ENCODE measurements around the gene QARS1. TPM values are rescaled to one million over a fixed set of nuclear protein-coding genes. Genes with fewer than 3 reads are reported as not detected.

The QARS1 gene
- total and polyA plus RNA-seq, 2 donors from 2014 or later: 209 to 231 TPM

- H3K4me1 ChIP-seq (ENCODE audit: control insufficient read depth in 2 of 3, insufficient read depth in 2 of 3, low read depth in 1 of 3, low read length in 3 of 3): no peaks in the 10 kb centered on the region
- H3K27ac ChIP-seq (ENCODE audit: low read depth in 2 of 2, low read length in 2 of 2): no peak overlapping the region
- no peak for TF ChIP-seq CTCF (IDR thresholded peaks at IDR 0.05; ENCODE audit: borderline replicate concordance, extremely low read depth, insufficient read depth)
- DNase-seq: no peak
- intact Hi-C loops (cut with DNase I): no loop called here
- H3K36me3 ChIP-seq (ENCODE audit: control insufficient read depth in 2 of 3, insufficient read depth in 3 of 3, low read length in 3 of 3): peaks cover 0 to 11% (median 10%) of the 10 kb centered on the region in 3 donors
- H3K9ac ChIP-seq (ENCODE audit: low read length in 3 of 3): no peak overlapping the region
- peak; percentile 87 for FAIRE-seq
- H3K9me3 ChIP-seq (ENCODE audit: control insufficient read depth in 2 of 3, insufficient read depth in 1 of 3, low read length in 3 of 3): no peaks in the 10 kb centered on the region
- H3K4me3 ChIP-seq (ENCODE audit: low read length in 3 of 3): no peak overlapping the region
- no peaks in the 10 kb centered on the region for H3K27me3 ChIP-seq (ENCODE audit: control insufficient read depth, insufficient read depth, low read length)
Measured at GRCh38 chr3:49079270-49079669, 25.3 kb downstream of the QARS1 start.

- Histone ChIP-seq H3K27ac (ENCODE audit: low read depth in 2 of 2, low read length in 2 of 2) (no peak overlapping the region), H3K4me3 (ENCODE audit: low read length in 3 of 3) (no peak overlapping the region), H3K9me3 (ENCODE audit: control insufficient read depth in 2 of 3, insufficient read depth in 1 of 3, low read length in 3 of 3) (no peaks in the 10 kb centered on the region), H3K4me1 (ENCODE audit: control insufficient read depth in 2 of 3, insufficient read depth in 2 of 3, low read depth in 1 of 3, low read length in 3 of 3) (no peaks in the 10 kb centered on the region), H3K36me3 (ENCODE audit: control insufficient read depth in 2 of 3, insufficient read depth in 3 of 3, low read length in 3 of 3) (peaks cover 0 to 27% (median 11%) of the 10 kb centered on the region in 3 donors), H3K27me3 (ENCODE audit: control insufficient read depth, insufficient read depth, low read length) (no peaks in the 10 kb centered on the region), H3K9ac (ENCODE audit: low read length in 3 of 3) (no peak overlapping the region)
- TF ChIP-seq CTCF (IDR thresholded peaks at IDR 0.05; ENCODE audit: borderline replicate concordance, extremely low read depth, insufficient read depth): no peak
- DNase-seq: no peak
- no peak for FAIRE-seq
- intact Hi-C loops (cut with DNase I): no loop called here
Measured at GRCh38 chr3:49076646-49077045, 27.9 kb downstream of the QARS1 start.

- intact Hi-C loops (cut with DNase I): no loop called here
- H3K27me3 ChIP-seq (ENCODE audit: control insufficient read depth, insufficient read depth, low read length): no peaks in the 10 kb centered on the region
- peaks cover 2 to 27% (median 15%) of the 10 kb centered on the region in 3 donors for H3K36me3 ChIP-seq (ENCODE audit: control insufficient read depth in 2 of 3, insufficient read depth in 3 of 3, low read length in 3 of 3)
- no peaks in the 10 kb centered on the region for H3K4me1 ChIP-seq (ENCODE audit: control insufficient read depth in 2 of 3, insufficient read depth in 2 of 3, low read depth in 1 of 3, low read length in 3 of 3)
- DNase-seq: no peak
- no peak overlapping the region for H3K4me3 ChIP-seq (ENCODE audit: low read length in 3 of 3)
- H3K9me3 ChIP-seq (ENCODE audit: control insufficient read depth in 2 of 3, insufficient read depth in 1 of 3, low read length in 3 of 3): no peaks in the 10 kb centered on the region
- FAIRE-seq: no peak
- H3K27ac ChIP-seq (ENCODE audit: low read depth in 2 of 2, low read length in 2 of 2): no peak overlapping the region
- no peak overlapping the region for H3K9ac ChIP-seq (ENCODE audit: low read length in 3 of 3)
- no peak for TF ChIP-seq CTCF (IDR thresholded peaks at IDR 0.05; ENCODE audit: borderline replicate concordance, extremely low read depth, insufficient read depth)
Measured at GRCh38 chr3:49076116-49076515, 28.4 kb downstream of the QARS1 start.

GRCh38 chr3:49058011-49058410, 46.5 kb downstream of the QARS1 start:
- H3K9me3 ChIP-seq (ENCODE audit: control insufficient read depth in 2 of 3, insufficient read depth in 1 of 3, low read length in 3 of 3): no peaks in the 10 kb centered on the region
- no peak for TF ChIP-seq CTCF (IDR thresholded peaks at IDR 0.05; ENCODE audit: borderline replicate concordance, extremely low read depth, insufficient read depth)
- no peak overlapping the region for H3K9ac ChIP-seq (ENCODE audit: low read length in 3 of 3)
- intact Hi-C loops (cut with DNase I): no loop called here
- no peaks in the 10 kb centered on the region for H3K27me3 ChIP-seq (ENCODE audit: control insufficient read depth, insufficient read depth, low read length)
- no peak overlapping the region for H3K27ac ChIP-seq (ENCODE audit: low read depth in 2 of 2, low read length in 2 of 2)
- FAIRE-seq (no peak), DNase-seq (no peak)
- H3K4me1 ChIP-seq (ENCODE audit: control insufficient read depth in 2 of 3, insufficient read depth in 2 of 3, low read depth in 1 of 3, low read length in 3 of 3): no peaks in the 10 kb centered on the region
- H3K36me3 ChIP-seq (ENCODE audit: control insufficient read depth in 2 of 3, insufficient read depth in 3 of 3, low read length in 3 of 3): peaks cover 7 to 30% (median 20%) of the 10 kb centered on the region in 3 donors
- H3K4me3 ChIP-seq (ENCODE audit: low read length in 3 of 3): no peak overlapping the region

All from kidney (tissue), 14 donors.